HepG2 (cell line): ENCODE data around the gene NFIC. TPM values are rescaled to one million over a fixed set of nuclear protein-coding genes. Genes with fewer than 3 reads are reported as not detected.

Experiments used
- ATAC-seq: fragments of 200-7000 bp; cut with Tn5 transposase; 3 replicates; pipeline ENCODE4 v1.9.1; 2020; ENCODE audit warnings: mild to moderate bottlenecking, moderate library complexity
- BruUV-seq: library from RNA; stranded (reverse); fragments of 400-500 nt; replicated peaks from 2 replicates; lab custom pipeline; 2021; lab: Mats Ljungman, UMichigan
- CTCF ChIA-PET: fragments of 300-600 bp; formaldehyde crosslinking; extraction: SDS; loops from one replicate; lab custom pipeline; 2021; ENCODE audit warnings: low total read pairs, inconsistent platforms, low intra/inter-chr PET ratio; lab: Yijun Ruan, JAX
- POLR2A ChIA-PET: fragments of 350-600 bp; sonication (Branson Sonifier 250); formaldehyde crosslinking; loops from one replicate; lab custom pipeline; 2020; ENCODE audit warnings: antibody characterized with exemption, inconsistent platforms; lab: Yijun Ruan, JAX
- DNase-seq: peaks from one replicate; pipeline ENCODE4 v3.0.0-alpha.2; 2015; ENCODE audit warnings: low spot score
- FAIRE-seq: peaks from 3 replicates; lab custom pipeline; 2011; peaks lifted over from hg19 to GRCh38; lab: Jason Lieb, UNC
- H2AFZ ChIP-seq: one replicate; pipeline ENCODE4 v1.6.1; 2011; ENCODE audit warnings: low read length, inconsistent platforms
- H3K27ac ChIP-seq: fragments of 300-600 bp; 3 replicates; pipeline ENCODE4 v1.8.0; 2011; ENCODE audit warnings: mixed run types, mild to moderate bottlenecking, mixed read lengths, low read length, inconsistent platforms; ENCODE audit not compliant: insufficient read depth; ENCODE audit errors: extremely low read length
- H3K27me3 ChIP-seq, 2 experiments: fragments of 200-600 bp in 1 of 2; 2 replicates in 1 of 2; 3 replicates in 1 of 2; pipeline versions ENCODE4 v1.6.0 to v1.8.0; 2011; ENCODE audit warnings: low read length in 2 of 2, mild to moderate bottlenecking in 2 of 2, moderate library complexity in 2 of 2, inconsistent platforms in 1 of 2; ENCODE audit not compliant: insufficient read depth in 2 of 2, control insufficient read depth in 1 of 2
- H3K36me3 ChIP-seq, 2 experiments: fragments of 200-600 bp in 1 of 2; replicated peaks in 1 of 2; 2 replicates in 1 of 2; 3 replicates in 1 of 2; pipeline versions ENCODE4 v1.5.1 to v1.8.0; 2011; ENCODE audit warnings: low read length in 2 of 2, inconsistent platforms in 1 of 2; ENCODE audit not compliant: insufficient read depth in 2 of 2, control insufficient read depth in 1 of 2
- H3K4me1 ChIP-seq: 2 replicates; pipeline ENCODE4 v1.5.1; 2012; ENCODE audit warnings: low read length, inconsistent platforms; ENCODE audit not compliant: insufficient read depth
- H3K4me2 ChIP-seq: 2 replicates; pipeline ENCODE4 v1.6.0; 2011; ENCODE audit warnings: low read depth, low read length, inconsistent platforms
- H3K4me3 ChIP-seq, 3 experiments: fragments of 200-600 bp in 1 of 3; sonication (generic), shearing (Covaris generic) in 1 of 3; replicated peaks in 1 of 3; 2 replicates each; pipeline ENCODE4 v1.5.1; 2011 to 2016; ENCODE audit warnings: low read length in 3 of 3, inconsistent platforms in 2 of 3, low read depth in 2 of 3, mild to moderate bottlenecking in 2 of 3, control low read depth in 1 of 3, mixed read lengths in 1 of 3; ENCODE audit not compliant: insufficient read depth in 1 of 3
- H3K79me2 ChIP-seq: one replicate; pipeline ENCODE4 v1.6.1; 2011; ENCODE audit warnings: low read length, inconsistent platforms; ENCODE audit not compliant: insufficient read depth
- H3K9ac ChIP-seq: 2 replicates; pipeline ENCODE4 v1.6.0; 2011; ENCODE audit warnings: mild to moderate bottlenecking, low read depth, low read length, inconsistent platforms; ENCODE audit not compliant: insufficient read depth
- H3K9me3 ChIP-seq: 2 replicates; pipeline ENCODE4 v1.5.1; 2012; ENCODE audit warnings: mild to moderate bottlenecking, low read length
- H4K20me1 ChIP-seq: 2 replicates; pipeline ENCODE4 v1.6.0; 2011; ENCODE audit warnings: inconsistent platforms, mild to moderate bottlenecking, low read length, moderate library complexity; ENCODE audit not compliant: insufficient read depth
- CENPT ChIP-seq: sonication (generic); formaldehyde crosslinking; IDR thresholded peaks from 2 replicates; pipeline ENCODE4 v1.8.0; 2022; ENCODE audit warnings: low read depth, mild to moderate bottlenecking, moderate library complexity, missing genetic modification reagents
- FOSL2 ChIP-seq: sonication (generic); formaldehyde crosslinking; IDR thresholded peaks from 2 replicates; pipeline ENCODE4 v1.4.0; 2020; ENCODE audit warnings: missing genetic modification reagents
- GABPB1 ChIP-seq: IDR thresholded peaks from 2 replicates; pipeline ENCODE4 v1.6.1; 2016; ENCODE audit warnings: mild to moderate bottlenecking, missing genetic modification reagents, moderate library complexity, missing compliant biosample characterization
- MAF1 ChIP-seq: sonication (generic); formaldehyde crosslinking; IDR thresholded peaks from 2 replicates; pipeline ENCODE4 v1.5.0; 2020; ENCODE audit warnings: missing genetic modification reagents, borderline replicate concordance
- SALL1 ChIP-seq: sonication (generic); formaldehyde crosslinking; IDR thresholded peaks from 2 replicates; pipeline ENCODE4 v1.8.0; 2022; ENCODE audit warnings: mild to moderate bottlenecking, missing genetic modification reagents
- SKIL ChIP-seq: sonication (generic); formaldehyde crosslinking; IDR thresholded peaks from 2 replicates; pipeline ENCODE4 v1.8.0; 2022; ENCODE audit warnings: missing genetic modification reagents, mild to moderate bottlenecking, moderate library complexity, borderline replicate concordance
- SP4 ChIP-seq: sonication (generic); formaldehyde crosslinking; IDR thresholded peaks from 2 replicates; pipeline ENCODE4 v1.8.1; 2023; ENCODE audit warnings: mild to moderate bottlenecking, missing genetic modification reagents
- ZMYM3 ChIP-seq: sonication (generic); formaldehyde crosslinking; IDR thresholded peaks from 2 replicates; pipeline ENCODE4 v1.5.1; 2020; ENCODE audit warnings: mild to moderate bottlenecking, missing genetic modification reagents
- ZNF282 ChIP-seq: fragments of 450-650 bp; IDR thresholded peaks from 2 replicates; pipeline ENCODE4 v1.6.1; 2018; ENCODE audit not compliant: partially characterized antibody
- ZNF292 ChIP-seq: sonication (generic); formaldehyde crosslinking; IDR thresholded peaks from 2 replicates; pipeline ENCODE4 v1.8.1; 2022; ENCODE audit warnings: mild to moderate bottlenecking, low read depth, missing genetic modification reagents, borderline replicate concordance
- ZNF589 ChIP-seq: sonication (generic); formaldehyde crosslinking; conservative IDR thresholded peaks from 2 replicates; pipeline ENCODE4 v1.8.0; 2022; ENCODE audit warnings: mild to moderate bottlenecking, moderate library complexity, missing genetic modification reagents
- ZNF761 ChIP-seq: sonication (generic); formaldehyde crosslinking; conservative IDR thresholded peaks from 2 replicates; pipeline ENCODE4 v1.4.0; 2020; ENCODE audit warnings: mild to moderate bottlenecking, missing genetic modification reagents
- ZNF776 ChIP-seq: sonication (generic); formaldehyde crosslinking; IDR thresholded peaks from 2 replicates; pipeline ENCODE4 v1.4.0; 2020; ENCODE audit warnings: mild to moderate bottlenecking, missing genetic modification reagents
- ZSCAN21 ChIP-seq: sonication (generic); formaldehyde crosslinking; IDR thresholded peaks from 2 replicates; pipeline ENCODE4 v1.8.0; 2022; ENCODE audit warnings: mild to moderate bottlenecking, missing genetic modification reagents, moderate library complexity, borderline replicate concordance
- WGBS: methylation state at CpG from one replicate; pipeline ENCODE4 v1.1.6; 2017; ENCODE audit warnings: low lambda C conversion rate; 5-methylcytosine and 5-hydroxymethylcytosine counted together
- in situ Hi-C: cut with HindIII; loops from 2 replicates; pipeline ENCODE4 v1.10.0; 2017; ENCODE audit warnings: low pct_unique_long_range_greater_than_20kb; ENCODE audit not compliant: extremely low pct_ligation_motif_present
- intact Hi-C: fragments of 100-400 bp; cut with micrococcal nuclease; formaldehyde crosslinking; loops from one replicate; pipeline ENCODE4 v1.10.0; 2022; ENCODE audit not compliant: unreplicated experiment
- polyA plus RNA-seq, 8 experiments: library from polyadenylated mRNA; depleted of rRNA in 3 of 8; stranded (reverse) in 7 of 8; unstranded in 1 of 8; fragments of >200 nt; fragmentation: Illumina TruSeq in 4 of 8; extraction: Trizol in 4 of 8; gene quantifications; 2 replicates each; pipeline versions ENCODE4 v1.2.1 to v1.2.3, GENCODE V29; 2011 to 2016; ENCODE audit warnings: low read depth in 4 of 8, missing spikeins in 1 of 8, mixed read lengths in 1 of 8; ENCODE audit not compliant: insufficient read depth in 1 of 8
- total RNA-seq, 5 experiments: library from RNA; depleted of rRNA; stranded (reverse); fragments of >200 nt; fragmentation: Illumina TruSeq; extraction: Trizol; gene quantifications; 2 replicates each; pipeline ENCODE4 v1.2.3, GENCODE V29; 2016; ENCODE audit warnings: low read depth in 1 of 5
- TF ChIP-seq, protein P1 (sequence below): sonication (generic); formaldehyde crosslinking; IDR thresholded peaks from 2 replicates; pipeline ENCODE4 v1.4.0; 2020; ENCODE audit warnings: missing genetic modification reagents, borderline replicate concordance
- TF ChIP-seq, protein P2 (sequence below): sonication (generic); formaldehyde crosslinking; IDR thresholded peaks from 2 replicates; pipeline ENCODE4 v1.5.0; 2020; ENCODE audit warnings: missing genetic modification reagents

NFIC gene
- total and polyA plus RNA-seq, 2 of the 13 experiments (the other 11 are each of a cell fraction or from before 2014, with no cell fraction given), result 1.3 to 2.5 TPM

DNA sequence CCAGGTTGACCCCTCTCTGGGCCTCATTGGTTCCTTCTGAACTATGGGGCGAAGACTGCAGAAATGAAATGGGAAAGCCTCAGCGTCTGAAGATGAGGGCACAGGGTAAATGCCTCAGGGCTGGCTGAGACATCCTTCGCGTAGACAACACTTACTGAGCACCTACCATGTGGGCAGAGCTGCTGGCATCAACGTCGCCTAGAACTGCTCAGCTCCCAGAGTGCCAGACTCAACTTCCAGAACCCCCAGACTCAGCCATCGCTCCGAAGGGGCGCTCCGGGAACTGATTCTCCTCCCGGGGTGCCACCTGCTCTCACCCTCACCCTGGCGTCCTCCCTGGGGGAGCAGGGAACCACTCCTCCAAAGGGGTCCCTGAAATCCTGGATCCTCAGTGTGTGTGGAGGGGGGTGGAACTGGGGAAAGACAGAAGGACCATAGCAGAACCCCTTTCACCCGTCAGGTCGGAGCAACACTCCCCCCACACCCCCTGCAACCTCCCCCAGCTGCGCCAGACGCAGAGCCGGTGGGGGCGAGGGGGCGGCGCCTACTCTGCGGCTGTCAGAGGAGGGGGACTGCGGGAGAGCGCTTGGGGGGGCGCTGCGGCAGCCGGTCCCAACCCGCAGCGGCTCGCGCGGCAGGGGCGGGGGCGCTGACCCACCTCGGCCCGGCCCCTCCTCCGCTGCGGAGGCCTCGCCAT, 8.2 kb upstream of the NFIC start (continued):
- TF ChIP-seq, protein P1, sequence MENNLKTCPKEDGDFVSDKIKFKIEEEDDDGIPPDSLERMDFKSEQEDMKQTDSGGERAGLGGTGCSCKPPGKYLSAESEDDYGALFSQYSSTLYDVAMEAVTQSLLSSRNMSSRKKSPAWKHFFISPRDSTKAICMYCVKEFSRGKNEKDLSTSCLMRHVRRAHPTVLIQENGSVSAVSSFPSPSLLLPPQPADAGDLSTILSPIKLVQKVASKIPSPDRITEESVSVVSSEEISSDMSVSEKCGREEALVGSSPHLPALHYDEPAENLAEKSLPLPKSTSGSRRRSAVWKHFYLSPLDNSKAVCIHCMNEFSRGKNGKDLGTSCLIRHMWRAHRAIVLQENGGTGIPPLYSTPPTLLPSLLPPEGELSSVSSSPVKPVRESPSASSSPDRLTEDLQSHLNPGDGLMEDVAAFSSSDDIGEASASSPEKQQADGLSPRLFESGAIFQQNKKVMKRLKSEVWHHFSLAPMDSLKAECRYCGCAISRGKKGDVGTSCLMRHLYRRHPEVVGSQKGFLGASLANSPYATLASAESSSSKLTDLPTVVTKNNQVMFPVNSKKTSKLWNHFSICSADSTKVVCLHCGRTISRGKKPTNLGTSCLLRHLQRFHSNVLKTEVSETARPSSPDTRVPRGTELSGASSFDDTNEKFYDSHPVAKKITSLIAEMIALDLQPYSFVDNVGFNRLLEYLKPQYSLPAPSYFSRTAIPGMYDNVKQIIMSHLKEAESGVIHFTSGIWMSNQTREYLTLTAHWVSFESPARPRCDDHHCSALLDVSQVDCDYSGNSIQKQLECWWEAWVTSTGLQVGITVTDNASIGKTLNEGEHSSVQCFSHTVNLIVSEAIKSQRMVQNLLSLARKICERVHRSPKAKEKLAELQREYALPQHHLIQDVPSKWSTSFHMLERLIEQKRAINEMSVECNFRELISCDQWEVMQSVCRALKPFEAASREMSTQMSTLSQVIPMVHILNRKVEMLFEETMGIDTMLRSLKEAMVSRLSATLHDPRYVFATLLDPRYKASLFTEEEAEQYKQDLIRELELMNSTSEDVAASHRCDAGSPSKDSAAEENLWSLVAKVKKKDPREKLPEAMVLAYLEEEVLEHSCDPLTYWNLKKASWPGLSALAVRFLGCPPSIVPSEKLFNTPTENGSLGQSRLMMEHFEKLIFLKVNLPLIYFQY (CRISPR knock-in tag), result no peak
- TF ChIP-seq ZNF282 (no peak), MAF1 (no peak), CENPT (CRISPR knock-in tag) (0 out of 2 replicates have a peak, but pooled peaks have one; percentile 4), FOSL2 (no peak), ZNF776 (CRISPR knock-in tag) (no peak)

DNA sequence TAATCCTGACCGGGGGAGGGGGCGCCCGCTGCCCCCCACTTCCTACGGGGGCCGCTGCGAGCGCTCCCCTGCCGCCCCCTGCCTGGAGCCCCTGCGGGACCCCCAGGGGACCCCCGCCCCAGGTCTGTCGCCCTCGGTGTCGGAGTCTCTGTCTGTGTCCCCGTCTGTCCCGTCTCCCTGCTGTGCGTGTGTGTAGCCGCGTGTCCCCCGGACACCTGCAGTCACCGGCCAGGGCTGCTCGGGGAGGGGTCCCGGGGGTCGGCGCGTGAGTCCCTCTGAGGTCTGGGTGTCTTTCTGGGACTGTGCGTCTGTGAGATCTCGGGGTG, 7.7 kb upstream of the NFIC start:
- H3K27ac ChIP-seq, result no peak overlapping the region
- CTCF ChIA-PET, result no interaction called here
- no peaks in the 10 kb centered on the region for H3K36me3 ChIP-seq
- peaks cover 4% of the 10 kb centered on the region for H3K79me2 ChIP-seq
- H2AFZ ChIP-seq, result no peak overlapping the region
- POLR2A ChIA-PET, result no interaction called here
- H3K4me2 ChIP-seq, result peak overlapping the region; percentile 87
- intact Hi-C loops (no loop called here), in situ Hi-C loops (no loop called here)
- 0% methylated on average over 4 of the region's 27 CpGs for WGBS
- H3K27me3 ChIP-seq, result peaks cover 3 to 9% of the 10 kb centered on the region in 2 experiments; a peak in 4 of 5 replicates
- H3K9ac ChIP-seq, result peak overlapping the region; percentile 56; the same call in 1 of the 2 replicates
- H3K4me1 ChIP-seq, result peaks cover 41% of the 10 kb centered on the region
- no peak for FAIRE-seq
- peak; percentile 25 for ATAC-seq
- no peak for DNase-seq
- BruUV-seq, result no TSS peak
- no peaks in the 10 kb centered on the region for H4K20me1 ChIP-seq
- peak overlapping the region; percentile 66 to 80 (median 68) for H3K4me3 ChIP-seq
- H3K9me3 ChIP-seq, result no peaks in the 10 kb centered on the region
- TF ChIP-seq SP4 (CRISPR knock-in tag), result peak; percentile 39; the same call in 1 of the 2 replicates
- TF ChIP-seq SKIL (CRISPR knock-in tag), result 0 out of 2 replicates have a peak, but pooled peaks have one; percentile 33
- TF ChIP-seq GABPB1 (CRISPR knock-in tag), result peak; percentile 11; the same call in 1 of the 2 replicates
- TF ChIP-seq ZMYM3, result 0 out of 2 replicates have a peak, but pooled peaks have one; percentile 20
- TF ChIP-seq, protein P2, sequence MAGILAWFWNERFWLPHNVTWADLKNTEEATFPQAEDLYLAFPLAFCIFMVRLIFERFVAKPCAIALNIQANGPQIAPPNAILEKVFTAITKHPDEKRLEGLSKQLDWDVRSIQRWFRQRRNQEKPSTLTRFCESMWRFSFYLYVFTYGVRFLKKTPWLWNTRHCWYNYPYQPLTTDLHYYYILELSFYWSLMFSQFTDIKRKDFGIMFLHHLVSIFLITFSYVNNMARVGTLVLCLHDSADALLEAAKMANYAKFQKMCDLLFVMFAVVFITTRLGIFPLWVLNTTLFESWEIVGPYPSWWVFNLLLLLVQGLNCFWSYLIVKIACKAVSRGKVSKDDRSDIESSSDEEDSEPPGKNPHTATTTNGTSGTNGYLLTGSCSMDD (CRISPR knock-in tag), result no peak
- no peak for TF ChIP-seq ZNF761 (CRISPR knock-in tag)
- 0 out of 2 replicates have a peak, but pooled peaks have one; percentile 25 for TF ChIP-seq ZNF292 (CRISPR knock-in tag)
- TF ChIP-seq ZSCAN21 (CRISPR knock-in tag), result 0 out of 2 replicates have a peak, but pooled peaks have one; percentile 38
- TF ChIP-seq SALL1 (CRISPR knock-in tag), result 0 out of 2 replicates have a peak, but pooled peaks have one; percentile 26
- TF ChIP-seq ZNF589 (CRISPR knock-in tag), result 0 out of 2 replicates have a peak, but pooled peaks have one; percentile 23
